Stromal cell of bone marrow (primary cell): ENCODE measurements around the gene VIPR2.

Experiments used
- DNase-seq: peaks from one replicate; pipeline ENCODE4 v3.0.0-alpha.2; 2012; ENCODE audit warnings: low read depth

VIPR2 gene

GRCh38 chr7:159157714-159158113, 13.0 kb upstream of the VIPR2 start:
- DNase-seq, result no peak

DNA sequence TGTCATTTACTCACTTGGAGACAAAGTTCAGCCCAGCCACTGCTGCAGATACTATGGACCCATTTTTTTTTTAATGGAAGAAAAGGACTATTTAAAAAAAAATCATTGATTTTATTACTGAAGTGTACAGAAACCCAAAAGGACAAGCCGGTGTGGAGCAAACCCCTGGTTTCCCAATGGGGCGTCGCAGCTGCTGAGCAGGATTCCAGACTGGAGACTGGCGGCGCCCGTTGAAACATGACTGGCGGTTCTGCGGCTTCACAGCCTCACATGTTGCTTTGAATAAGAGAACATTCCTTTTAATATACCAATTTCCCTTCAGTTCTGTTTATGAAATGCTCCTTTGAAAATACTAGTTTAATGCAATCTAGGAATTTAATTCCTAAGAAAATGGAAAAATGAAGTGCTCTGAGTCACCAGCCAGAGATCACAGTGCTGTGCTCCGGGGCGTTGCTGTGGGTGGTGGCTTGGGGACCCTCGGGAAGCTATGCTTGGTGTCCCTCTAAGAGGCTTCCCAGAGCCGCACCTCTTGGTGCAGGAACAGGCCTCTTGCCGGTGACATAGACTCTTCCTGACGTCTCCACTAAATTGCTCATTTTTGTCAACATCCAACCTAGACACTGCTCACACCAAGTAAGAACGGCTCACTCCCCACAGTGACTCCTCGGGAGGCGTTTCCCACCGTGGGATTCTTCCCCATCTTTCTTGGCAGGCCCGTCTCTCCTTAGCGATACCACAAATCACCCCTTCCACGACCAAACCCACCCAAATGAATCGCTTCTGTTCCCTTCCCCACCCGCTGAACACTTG, 12.0 kb upstream of the VIPR2 start:
- no peak for DNase-seq

GRCh38 chr7:159155410-159155809, 10.7 kb upstream of the VIPR2 start:
- DNase-seq, result no peak

DNA sequence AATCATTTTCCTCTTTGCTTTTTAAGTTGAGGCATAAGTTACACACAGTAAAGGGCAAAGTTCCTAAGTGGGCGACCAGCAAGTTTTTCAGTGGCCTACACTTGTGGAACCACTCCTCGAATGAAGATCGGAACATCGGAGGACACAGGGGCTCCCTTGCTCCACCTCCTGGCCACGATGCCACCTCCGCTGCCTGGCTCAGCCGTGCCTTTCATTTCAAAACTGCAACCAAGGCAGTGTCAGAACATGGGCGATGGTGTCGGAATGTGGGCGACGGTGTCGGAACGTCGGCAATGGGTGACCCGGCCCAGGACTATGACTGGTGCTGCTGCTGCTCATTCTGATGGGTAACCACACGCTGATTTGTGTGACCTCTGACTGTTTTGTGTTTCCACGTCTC, 9.6 kb upstream of the VIPR2 start:
- no peak for DNase-seq

GRCh38 chr7:159153511-159153910, 8.8 kb upstream of the VIPR2 start:
- no peak for DNase-seq

GRCh38 chr7:159152816-159153215, 8.1 kb upstream of the VIPR2 start:
- DNase-seq, result no peak

- no peak for DNase-seq
Measured at GRCh38 chr7:159151231-159151630, 6.6 kb upstream of the VIPR2 start.

GRCh38 chr7:159149488-159149887, 4.8 kb upstream of the VIPR2 start:
- DNase-seq, result no peak

DNA sequence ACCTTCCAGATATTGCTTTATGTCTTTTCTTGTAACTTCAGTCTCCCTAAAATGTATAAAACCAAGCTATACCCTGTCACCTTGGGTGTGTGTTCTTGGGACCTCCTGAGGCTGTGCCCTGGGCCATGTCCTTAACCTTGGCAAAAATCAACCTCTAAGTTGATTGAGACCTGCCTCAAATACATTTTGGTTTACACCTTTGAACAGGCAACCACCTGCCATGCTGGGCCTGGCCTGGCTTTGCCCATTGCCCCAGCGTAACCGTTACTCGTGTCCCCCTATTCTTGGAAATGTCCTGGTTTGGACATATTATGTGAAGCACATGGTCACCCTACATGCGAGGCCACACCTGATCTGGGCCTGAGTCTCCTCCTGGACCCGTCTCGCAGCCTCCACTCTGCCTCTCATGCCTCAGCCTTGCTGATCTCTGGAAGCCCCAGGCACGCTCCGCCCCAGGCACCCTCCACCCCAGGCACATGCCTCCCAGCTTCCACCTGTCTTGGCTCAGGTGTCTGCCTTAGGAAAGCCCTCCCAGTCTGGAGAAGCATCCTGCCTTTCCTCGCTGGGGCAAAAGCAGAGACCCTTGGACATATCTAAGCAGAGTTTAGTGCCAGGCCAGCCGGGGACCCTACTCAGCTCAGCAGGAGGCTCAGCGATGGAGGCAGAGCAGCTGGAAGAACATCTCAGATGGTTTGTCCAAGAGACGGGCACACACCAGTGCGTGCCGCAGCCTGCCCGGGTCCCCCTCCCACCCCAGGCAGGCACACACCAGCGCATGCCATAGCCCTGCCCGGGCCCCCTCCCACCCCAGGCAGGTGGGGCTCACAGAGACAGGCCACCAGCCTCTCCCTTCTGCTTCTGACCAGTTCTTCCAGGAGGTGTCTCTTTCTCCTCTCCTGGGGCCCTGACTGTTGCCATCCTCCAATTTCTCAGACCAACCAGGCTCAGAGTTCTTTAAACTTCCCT, 4.0 kb upstream of the VIPR2 start:
- no peak for DNase-seq

- no peak for DNase-seq
Measured at GRCh38 chr7:159147687-159148086, 3.0 kb upstream of the VIPR2 start.

GRCh38 chr7:159147246-159147645, 2.6 kb upstream of the VIPR2 start:
- no peak for DNase-seq

DNA sequence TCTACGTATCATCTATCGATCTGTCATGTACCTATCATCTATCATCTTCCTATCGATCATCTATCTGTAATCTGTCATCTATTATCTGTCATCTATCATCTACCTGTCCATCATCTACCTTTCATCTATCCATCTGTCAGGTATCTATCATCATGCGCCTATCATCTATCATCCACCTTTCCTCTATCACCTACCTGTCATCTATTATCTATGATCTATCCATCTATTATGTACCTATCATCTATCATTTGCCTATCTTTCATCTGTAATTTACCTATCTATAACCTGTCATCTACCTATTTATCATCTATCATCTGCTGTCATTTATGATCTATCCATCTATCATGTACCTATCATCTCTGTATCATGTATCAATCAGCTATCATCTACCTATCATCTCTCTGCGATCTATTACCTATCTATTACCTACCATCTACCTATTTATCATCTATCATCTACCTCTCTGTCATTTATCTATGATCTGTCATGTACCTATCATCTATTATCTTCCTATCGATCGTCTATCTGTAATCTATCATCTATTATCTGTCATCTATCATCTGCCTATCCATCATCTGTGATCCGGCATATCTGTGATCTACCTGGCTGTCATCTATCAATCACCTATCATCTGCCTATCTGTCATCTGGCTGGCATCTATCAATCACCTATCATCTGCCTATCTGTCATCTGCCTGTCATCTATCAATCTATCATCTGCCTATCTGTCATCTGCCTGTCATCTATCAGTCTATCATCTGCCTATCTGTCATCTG, 1.6 kb upstream of the VIPR2 start:
- no peak for DNase-seq

DNA sequence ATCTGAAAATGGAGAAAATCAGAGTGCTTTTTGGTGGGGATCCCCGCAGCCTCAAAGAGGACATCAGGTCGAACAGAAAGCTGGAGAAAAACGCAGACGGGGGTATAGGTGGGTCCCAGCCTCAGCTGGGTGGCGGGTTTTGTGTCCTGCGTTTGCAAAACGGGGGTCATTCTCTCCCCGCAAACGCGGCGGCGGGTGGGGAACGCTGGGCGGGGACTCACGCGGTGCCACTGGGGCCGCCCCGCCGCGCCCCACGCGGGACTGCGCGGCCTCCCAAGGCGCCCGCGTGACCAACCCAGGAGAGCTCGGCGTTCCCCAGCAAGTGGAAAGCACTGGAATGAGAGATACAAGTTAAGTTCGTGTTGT, 806 bp upstream of the VIPR2 start:
- no peak for DNase-seq

DNA sequence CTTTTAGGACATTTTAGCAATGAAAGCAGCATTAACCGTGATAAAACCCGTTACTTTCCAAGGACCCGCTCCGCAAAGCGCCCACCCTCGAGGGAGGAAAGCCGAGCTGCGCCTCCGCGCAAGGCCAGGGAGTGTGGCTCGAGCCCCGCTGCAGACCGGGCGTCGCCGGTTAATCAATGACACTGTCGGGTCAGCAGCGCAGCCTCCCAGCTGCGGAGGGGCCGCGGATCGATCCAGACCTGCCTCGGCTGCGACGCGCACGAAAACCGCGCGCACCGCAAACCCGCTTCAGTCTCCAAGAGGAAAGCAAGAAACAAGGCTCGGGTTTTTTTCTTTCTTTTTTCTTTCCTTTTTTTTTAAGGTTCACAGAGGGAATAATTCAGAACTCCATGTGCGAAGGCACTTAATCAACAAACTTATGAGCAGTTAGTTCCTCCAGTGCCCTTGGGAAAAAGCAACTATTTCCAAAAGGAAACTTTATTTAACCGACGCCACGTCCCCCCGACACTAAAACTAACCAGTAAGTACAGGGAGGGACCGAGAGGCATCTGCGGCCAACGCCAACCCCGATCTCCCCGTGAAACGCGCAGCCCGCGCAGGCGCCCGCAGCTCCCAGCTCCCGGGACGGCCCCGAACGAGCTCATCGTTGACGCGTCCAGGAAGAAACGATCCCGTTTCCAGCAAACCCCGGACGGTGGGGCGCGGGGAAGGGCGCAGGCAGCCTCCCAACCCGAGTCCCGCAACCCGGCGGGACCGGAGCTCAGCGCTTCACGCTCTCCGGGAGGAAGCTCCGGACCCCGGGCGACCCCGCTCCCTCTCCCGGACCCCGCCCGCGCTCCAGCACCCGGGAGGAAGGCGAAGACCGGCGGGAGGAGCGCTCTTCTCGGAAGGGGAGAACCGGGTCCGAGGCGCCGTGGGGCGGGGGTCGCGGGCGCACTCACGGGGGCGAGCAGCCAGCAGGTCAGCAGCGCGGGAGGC, 598 bp downstream of the VIPR2 start:
- DNase-seq, result no peak

DNA sequence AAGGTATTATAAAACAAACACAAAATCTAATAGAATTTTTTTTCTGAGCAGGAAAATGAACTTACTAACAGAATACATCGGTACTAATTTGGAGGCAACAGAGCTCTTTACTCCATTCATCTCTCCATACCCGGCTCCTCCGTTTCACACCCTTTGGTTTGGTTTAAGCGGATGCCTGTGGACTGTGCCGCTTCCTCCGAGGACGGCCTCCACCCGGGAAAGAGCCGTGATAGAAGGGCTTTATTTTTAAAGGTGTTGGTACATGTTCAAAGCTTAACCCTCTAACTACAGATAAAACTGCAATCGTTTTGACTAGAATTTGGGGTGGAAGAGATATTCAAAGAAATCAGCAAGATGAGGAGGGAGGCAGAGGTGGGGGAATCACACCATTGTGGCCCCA, 1.9 kb downstream of the VIPR2 start:
- DNase-seq, result no peak

DNA sequence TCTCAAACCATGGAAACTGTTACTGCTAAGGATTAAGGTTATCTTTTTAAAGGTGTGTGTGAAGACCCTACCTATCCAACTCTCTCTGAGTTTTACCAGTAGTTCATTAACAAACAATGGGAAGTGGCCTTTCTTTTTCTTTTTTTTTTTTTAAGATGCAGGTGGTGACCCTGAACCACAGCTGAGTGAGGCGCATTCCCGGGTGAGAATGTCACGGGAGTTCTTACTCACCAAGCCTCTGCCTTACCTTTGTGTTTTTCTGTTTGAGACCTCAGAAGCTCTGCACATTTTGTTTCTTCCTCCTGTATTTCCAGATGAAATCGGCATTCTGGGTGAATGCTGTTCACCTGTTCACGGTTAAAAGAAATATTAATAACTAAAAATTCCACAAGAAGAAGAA, 2.5 kb downstream of the VIPR2 start:
- no peak for DNase-seq

DNA sequence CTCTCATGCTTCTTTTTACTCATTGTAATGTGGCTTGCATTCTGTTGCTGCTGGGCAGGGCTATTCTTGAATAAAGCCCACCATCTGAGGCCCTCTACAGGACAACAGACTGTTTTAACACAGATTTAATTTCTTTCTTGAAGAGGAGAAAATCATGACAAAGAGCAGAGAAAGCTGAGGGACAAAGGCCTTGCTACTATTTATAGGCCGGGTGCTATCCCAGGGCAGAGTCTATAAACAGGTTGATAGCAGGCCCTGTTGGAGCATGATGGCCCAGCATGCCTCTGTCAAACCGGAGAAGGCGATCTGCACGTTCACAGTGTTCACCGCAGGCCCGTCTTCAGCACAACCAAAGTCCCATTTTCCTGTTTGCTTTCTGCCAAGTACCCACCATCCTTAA, 3.0 kb downstream of the VIPR2 start:
- DNase-seq, result no peak

GRCh38 chr7:159141167-159141566, 3.5 kb downstream of the VIPR2 start:
- DNase-seq, result no peak

DNA sequence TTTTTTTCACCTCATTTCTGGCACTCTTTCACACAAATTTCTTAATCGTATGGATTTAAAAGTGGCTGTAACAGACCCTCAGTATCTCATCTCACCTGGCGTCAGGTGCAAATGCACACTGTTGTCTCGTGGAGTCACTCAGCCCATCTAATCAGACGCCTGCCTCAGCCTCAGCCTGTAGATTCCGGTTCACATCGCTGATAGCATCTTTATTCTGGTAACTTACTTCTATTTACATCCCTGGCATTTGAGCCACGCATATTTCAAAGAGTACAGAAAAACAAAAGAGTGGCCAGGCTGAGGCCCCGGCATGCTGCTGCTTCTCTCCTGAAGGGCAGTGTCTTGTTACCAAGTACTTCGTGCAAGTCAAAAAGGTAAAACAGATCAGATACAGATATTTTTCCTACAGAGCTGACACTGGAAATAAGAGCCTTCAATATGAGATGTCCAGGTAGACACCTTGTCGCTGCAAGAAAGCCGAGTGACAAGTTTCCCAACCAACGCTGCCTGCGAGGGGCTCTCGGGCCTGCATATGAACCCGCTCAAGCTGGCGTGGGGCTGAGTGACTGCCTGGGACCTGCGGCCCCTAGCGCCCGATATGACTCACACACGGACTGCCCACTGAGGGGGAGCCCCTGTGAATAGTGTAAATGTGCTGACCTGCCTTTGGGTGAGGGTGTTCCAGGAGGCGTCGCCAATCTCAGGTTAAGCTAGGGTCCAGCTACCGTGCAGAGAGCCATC, 4.3 kb downstream of the VIPR2 start:
- no peak for DNase-seq

DNA sequence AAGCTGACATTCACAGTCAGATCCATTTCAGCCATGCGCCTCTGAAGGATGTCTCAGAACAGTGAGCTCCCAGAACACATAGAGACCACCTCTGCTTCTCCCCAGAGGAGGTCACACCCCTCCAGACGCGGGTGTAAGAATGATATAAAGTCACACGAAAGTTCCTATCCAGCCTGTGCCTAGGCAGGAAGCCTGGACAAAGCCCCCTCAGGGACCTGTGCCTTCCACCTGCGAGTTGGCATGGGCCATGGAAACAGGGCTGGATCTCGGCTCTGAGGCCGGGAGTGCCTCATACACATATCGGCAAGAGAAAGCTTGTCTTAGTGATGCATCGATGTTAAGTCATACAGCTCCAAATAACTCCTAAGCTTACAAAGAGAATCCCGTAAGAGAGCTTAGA, 5.0 kb downstream of the VIPR2 start:
- DNase-seq, result no peak

DNA sequence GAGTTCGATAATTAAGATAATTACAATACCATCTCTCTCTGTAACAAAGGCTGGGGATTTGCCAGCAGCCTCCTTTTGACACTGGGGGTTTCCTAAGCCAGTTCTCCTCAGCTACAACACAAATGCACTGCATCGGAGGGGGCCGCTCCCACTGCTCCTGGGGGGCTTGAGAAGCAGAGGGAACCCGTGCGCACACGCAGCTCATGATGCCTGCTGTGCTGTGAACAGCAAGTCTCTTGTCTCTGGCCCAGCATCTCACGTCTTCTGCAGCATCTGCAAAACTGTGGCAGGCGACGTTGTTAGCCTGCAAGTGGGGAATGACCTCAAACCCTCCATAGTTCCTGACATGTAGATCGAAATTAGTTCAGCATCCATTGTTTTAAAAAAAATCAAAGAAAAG, 5.5 kb downstream of the VIPR2 start:
- DNase-seq, result no peak
